SK-N-SH (cell line): ENCODE data around the gene LRRC26. TPM values are rescaled to one million over a fixed set of nuclear protein-coding genes. Genes with fewer than 3 reads are reported as not detected.

Experiments used
- CTCF ChIA-PET: fragments of 300-600, 350-600 bp; formaldehyde crosslinking; extraction: SDS; loops from one replicate; lab custom pipeline; 2021; lab: Yijun Ruan, JAX
- POLR2A ChIA-PET: fragments of 350-600 bp; sonication (Branson Sonifier 250); formaldehyde crosslinking; extraction: SDS; loops from one replicate; lab custom pipeline; 2020; ENCODE audit warnings: antibody characterized with exemption, inconsistent platforms; lab: Yijun Ruan, JAX
- DNase-seq: peaks from one replicate; pipeline ENCODE4 v3.0.0; 2012
- H2AFZ ChIP-seq: fragments of 200-600 bp; sonication (generic); 2 replicates; pipeline ENCODE4 v1.8.1; 2016; ENCODE audit warnings: antibody characterized with exemption, mild to moderate bottlenecking, low read depth
- H3F3A ChIP-seq: fragments of 200-600 bp; sonication (generic); replicated peaks from 2 replicates; pipeline ENCODE3; 2016; ENCODE audit warnings: antibody characterized with exemption, mild to moderate bottlenecking; ENCODE audit not compliant: insufficient read depth
- H3K27ac ChIP-seq, 2 experiments: fragments of 200-500 bp in 1 of 2; fragments of 200-600 bp in 1 of 2; sonication (Bioruptor generic) in 1 of 2; sonication (generic), shearing (Covaris generic) in 1 of 2; 2 replicates each; pipeline versions ENCODE4 v1.5.1 to v1.6.1; 2014 to 2016; ENCODE audit warnings: low read depth in 2 of 2, inconsistent platforms in 1 of 2, low read length in 1 of 2, mild to moderate bottlenecking in 1 of 2, mixed read lengths in 1 of 2
- H3K27me3 ChIP-seq: fragments of 200-600 bp; sonication (generic), shearing (Covaris generic); 2 replicates; pipeline ENCODE4 v1.6.1; 2016; ENCODE audit warnings: mixed run types; ENCODE audit not compliant: insufficient read depth
- H3K36me3 ChIP-seq, 2 experiments: fragments of 200-500 bp in 1 of 2; fragments of 200-600 bp in 1 of 2; sonication (Bioruptor generic) in 1 of 2; sonication (generic) in 1 of 2; replicated peaks in 1 of 2; 2 replicates each; pipeline versions ENCODE3 to v1.5.1; 2014 to 2016; ENCODE audit warnings: low read length in 1 of 2, mild to moderate bottlenecking in 1 of 2; ENCODE audit not compliant: insufficient read depth in 2 of 2, control insufficient read depth in 1 of 2
- H3K4me1 ChIP-seq, 2 experiments: fragments of 200-500 bp in 1 of 2; fragments of 200-600 bp in 1 of 2; sonication (Bioruptor generic) in 1 of 2; sonication (generic), shearing (Covaris generic) in 1 of 2; 2 replicates each; pipeline versions ENCODE4 v1.5.1 to v1.6.1; 2014 to 2016; ENCODE audit warnings: low read depth in 1 of 2, low read length in 1 of 2, mixed run types in 1 of 2; ENCODE audit not compliant: insufficient read depth in 2 of 2, control insufficient read depth in 1 of 2
- H3K4me2 ChIP-seq: fragments of 200-600 bp; sonication (generic), shearing (Covaris generic); 2 replicates; pipeline ENCODE4 v1.6.1; 2017; ENCODE audit warnings: mixed run types
- H3K4me3 ChIP-seq, 2 experiments: fragments of 200-500 bp in 1 of 2; fragments of 200-600 bp in 1 of 2; sonication (Bioruptor generic) in 1 of 2; sonication (generic), shearing (Covaris generic) in 1 of 2; 2 replicates each; pipeline versions ENCODE4 v1.5.1 to v1.8.1; 2014 to 2016; ENCODE audit warnings: low read depth in 2 of 2, inconsistent platforms in 1 of 2, low read length in 1 of 2, mild to moderate bottlenecking in 1 of 2, mixed read lengths in 1 of 2, moderate library complexity in 1 of 2
- H3K79me2 ChIP-seq: fragments of 200-600 bp; sonication (generic); 2 replicates; pipeline ENCODE4 v1.8.1; 2017; ENCODE audit warnings: mild to moderate bottlenecking; ENCODE audit not compliant: insufficient read depth
- H3K9ac ChIP-seq: fragments of 200-600 bp; sonication (generic); 2 replicates; pipeline ENCODE4 v1.6.1; 2017; ENCODE audit warnings: mixed run types
- H3K9me2 ChIP-seq: fragments of 200-600 bp; sonication (generic); 2 replicates; pipeline ENCODE4 v1.6.1; 2017; ENCODE audit warnings: mixed run types
- H3K9me3 ChIP-seq: fragments of 200-600 bp; sonication (generic); 2 replicates; pipeline ENCODE4 v1.6.1; 2017; ENCODE audit warnings: mixed run types, mild to moderate bottlenecking, moderate library complexity
- H4K20me1 ChIP-seq: fragments of 200-600 bp; sonication (generic); 2 replicates; pipeline ENCODE4 v1.6.1; 2017; ENCODE audit warnings: mild to moderate bottlenecking, mixed run types; ENCODE audit not compliant: insufficient read depth
- ELF1 ChIP-seq: IDR thresholded peaks from 2 replicates; pipeline ENCODE4 v1.4.0; 2012
- EP300 ChIP-seq, 2 experiments: IDR thresholded peaks; 2 replicates each; pipeline versions ENCODE4 v1.4.0 to v1.6.1; 2012; ENCODE audit warnings: borderline replicate concordance in 1 of 2, low read depth in 1 of 2, low read length in 1 of 2
- FOSL2 ChIP-seq: IDR thresholded peaks from 2 replicates; pipeline ENCODE4 v1.4.0; 2012; ENCODE audit warnings: low read depth, mild to moderate bottlenecking, moderate library complexity, borderline replicate concordance
- JUND ChIP-seq: IDR thresholded peaks from 2 replicates; pipeline ENCODE4 v1.4.0; 2012
- POLR2AphosphoS5 ChIP-seq: IDR thresholded peaks from 2 replicates; pipeline ENCODE4 v1.6.1; 2012; ENCODE audit warnings: low read depth, low read length
- REST ChIP-seq: IDR thresholded peaks from 2 replicates; pipeline ENCODE4 v1.6.1; 2012; ENCODE audit warnings: mild to moderate bottlenecking, low read depth, low read length, moderate library complexity
- SMC3 ChIP-seq: IDR thresholded peaks from 2 replicates; pipeline ENCODE4 v1.6.1; 2012; ENCODE audit warnings: low read depth, low read length, improper control_type of control experiment
- TEAD4 ChIP-seq: IDR thresholded peaks from 2 replicates; pipeline ENCODE4 v1.4.0; 2012; ENCODE audit warnings: mild to moderate bottlenecking, borderline replicate concordance; ENCODE audit not compliant: insufficient read depth
- WGBS: methylation state at CpG from one replicate; pipeline ENCODE4 v1.1.6; 2017; ENCODE audit warnings: low lambda C conversion rate; 5-methylcytosine and 5-hydroxymethylcytosine counted together
- polyA plus RNA-seq, 3 experiments: library from polyadenylated mRNA; depleted of rRNA; stranded (reverse); fragments of >200 nt; gene quantifications; 2 replicates each; pipeline ENCODE4 v1.2.3, GENCODE V29; 2012

LRRC26 gene
- polyA plus RNA-seq, 1 of the 3 experiments (the other 2 are of a cell fraction): not detected

GRCh38 chr9:137149363-137149762 lies 20.5 kb downstream of the LRRC26 start:
- H3K4me2 ChIP-seq: no peak overlapping the region
- no peak overlapping the region for H3K4me3 ChIP-seq
- DNase-seq: no peak
- no peaks in the 10 kb centered on the region for H3K36me3 ChIP-seq
- ChIA-PET POLR2A (interaction anchor here (1.5 kb wide), 1 partner anchor 10 kb away, joined by 3 read pairs; the partner anchor contains the start of gene GRIN1), CTCF (interaction anchor here (1.1 to 2.0 kb wide), 3 partner anchors 20 to 27 kb away, joined by 3 to 7 read pairs (median 4); partner anchors contain the start of gene LRRC26)
- H3K9me2 ChIP-seq: no peaks in the 10 kb centered on the region
- H4K20me1 ChIP-seq: no peaks in the 10 kb centered on the region
- H2AFZ ChIP-seq: no peak overlapping the region
- WGBS: 68% methylated on average over 5 of the region's 5 CpGs
- no peaks in the 10 kb centered on the region for H3K27me3 ChIP-seq
- H3K27ac ChIP-seq: no peak overlapping the region
- H3K4me1 ChIP-seq: no peaks in the 10 kb centered on the region
- TF ChIP-seq EP300 (IDR thresholded peaks at IDR 0.05; ENCODE audit: borderline replicate concordance in 1 of 2, low read depth in 1 of 2, low read length in 1 of 2): no peak
- no peak for TF ChIP-seq REST
- no peak for TF ChIP-seq FOSL2
- TF ChIP-seq TEAD4: no peak
- no peaks in the 10 kb centered on the region for H3K79me2 ChIP-seq
- H3F3A ChIP-seq: no peaks in the 10 kb centered on the region
- H3K9ac ChIP-seq: no peak overlapping the region
- H3K9me3 ChIP-seq: no peaks in the 10 kb centered on the region

GRCh38 chr9:137148661-137149060 lies 21.2 kb downstream of the LRRC26 start:
- no peak overlapping the region for H3K27ac ChIP-seq
- no peak overlapping the region for H3K4me2 ChIP-seq
- H3K36me3 ChIP-seq: no peaks in the 10 kb centered on the region
- 84% methylated on average over 19 of the region's 19 CpGs for WGBS
- POLR2A ChIA-PET: interaction anchor here (1.5 kb wide), 1 partner anchor 9 kb away, joined by 3 read pairs; the partner anchor contains the start of gene GRIN1
- no peaks in the 10 kb centered on the region for H3K79me2 ChIP-seq
- no peak for DNase-seq
- H3K9me2 ChIP-seq: no peaks in the 10 kb centered on the region
- H3F3A ChIP-seq: no peaks in the 10 kb centered on the region
- H3K9ac ChIP-seq: no peak overlapping the region
- no peak overlapping the region for H3K4me3 ChIP-seq
- CTCF ChIA-PET: interaction anchor here (1.1 to 1.3 kb wide), 2 partner anchors 20 to 21 kb away, joined by 3 to 4 read pairs; partner anchors contain the start of gene LRRC26
- H3K9me3 ChIP-seq: no peaks in the 10 kb centered on the region
- no peak for TF ChIP-seq POLR2AphosphoS5
- TF ChIP-seq JUND: no peak
- H4K20me1 ChIP-seq: no peaks in the 10 kb centered on the region
- no peaks in the 10 kb centered on the region for H3K27me3 ChIP-seq
- H2AFZ ChIP-seq: no peak overlapping the region
- no peaks in the 10 kb centered on the region for H3K4me1 ChIP-seq

GRCh38 chr9:137148242-137148641 lies 21.6 kb downstream of the LRRC26 start:
- CTCF ChIA-PET: interaction anchor here (1.1 to 1.3 kb wide), 2 partner anchors 21 to 22 kb away, joined by 3 to 4 read pairs; partner anchors contain the start of gene LRRC26
- H3K9ac ChIP-seq: no peak overlapping the region
- WGBS: 83% methylated on average over 24 of the region's 27 CpGs
- no peaks in the 10 kb centered on the region for H3F3A ChIP-seq
- POLR2A ChIA-PET: interaction anchor here (1.5 kb wide), 1 partner anchor 9 kb away, joined by 3 read pairs; the partner anchor contains the start of gene GRIN1
- H3K27me3 ChIP-seq: no peaks in the 10 kb centered on the region
- no peak overlapping the region for H3K4me2 ChIP-seq
- no peaks in the 10 kb centered on the region for H3K79me2 ChIP-seq
- no peaks in the 10 kb centered on the region for H3K4me1 ChIP-seq
- TF ChIP-seq SMC3: no peak
- TF ChIP-seq ELF1: no peak
- no peaks in the 10 kb centered on the region for H3K9me3 ChIP-seq
- H2AFZ ChIP-seq: no peak overlapping the region
- no peak overlapping the region for H3K27ac ChIP-seq
- DNase-seq: no peak
- no peaks in the 10 kb centered on the region for H3K36me3 ChIP-seq
- H3K4me3 ChIP-seq: no peak overlapping the region
- H3K9me2 ChIP-seq: no peaks in the 10 kb centered on the region
- no peaks in the 10 kb centered on the region for H4K20me1 ChIP-seq
